MM.1S (cell line): ENCODE results near the gene PRSS21.
A peak's percentile ranks its signal among the peaks of the same experiment; 100 is the strongest.

Source experiments
- DNase-seq: peaks from one replicate; pipeline ENCODE4 v3.0.0-alpha.2; 2015
- H2AFZ ChIP-seq: fragments of 300-600 bp; sonication (generic); 2 replicates; pipeline ENCODE4 v1.6.0; 2016; ENCODE audit warnings: antibody characterized with exemption, low read length
- H3F3A ChIP-seq: fragments of 300-600 bp; sonication (generic); 2 replicates; pipeline ENCODE4 v1.6.1; 2016; ENCODE audit warnings: mild to moderate bottlenecking, antibody characterized with exemption, low read length, moderate library complexity, mixed read lengths; ENCODE audit not compliant: insufficient read depth
- H3K27ac ChIP-seq: fragments of 300-600 bp; sonication (generic); 2 replicates; pipeline ENCODE4 v1.5.1; 2016; ENCODE audit warnings: mild to moderate bottlenecking, low read length
- H3K27me3 ChIP-seq: fragments of 300-600 bp; sonication (generic); replicated peaks from 2 replicates; pipeline ENCODE4 v1.6.0; 2016; ENCODE audit warnings: low read length; ENCODE audit not compliant: insufficient read depth
- H3K36me3 ChIP-seq: fragments of 300-600 bp; sonication (generic); replicated peaks from 2 replicates; pipeline ENCODE4 v1.6.1; 2016; ENCODE audit warnings: mild to moderate bottlenecking, low read length, mixed read lengths; ENCODE audit not compliant: insufficient read depth
- H3K4me1 ChIP-seq: fragments of 300-600 bp; sonication (generic); 2 replicates; pipeline ENCODE4 v1.6.1; 2016; ENCODE audit warnings: low read length, mixed read lengths
- H3K4me2 ChIP-seq: fragments of 300-600 bp; sonication (generic); 2 replicates; pipeline ENCODE4 v1.6.0; 2016; ENCODE audit warnings: low read depth, low read length
- H3K4me3 ChIP-seq: fragments of 300-600 bp; sonication (generic); 2 replicates; pipeline ENCODE4 v1.5.1; 2016; ENCODE audit warnings: low read length, mixed read lengths
- H3K79me2 ChIP-seq: fragments of 300-600 bp; sonication (generic); 2 replicates; pipeline ENCODE4 v1.6.1; 2016; ENCODE audit warnings: mixed run types, low read length, mixed read lengths
- H3K9ac ChIP-seq: fragments of 300-600 bp; sonication (generic); 2 replicates; pipeline ENCODE4 v1.6.1; 2016; ENCODE audit warnings: low read length, mixed read lengths
- H3K9me2 ChIP-seq: fragments of 300-600 bp; sonication (generic); replicated peaks from 2 replicates; pipeline ENCODE4 v1.6.1; 2016; ENCODE audit warnings: mild to moderate bottlenecking, low read length, mixed read lengths; ENCODE audit not compliant: insufficient read depth
- H3K9me3 ChIP-seq: fragments of 300-600 bp; sonication (generic); replicated peaks from 2 replicates; pipeline ENCODE4 v1.6.1; 2016; ENCODE audit warnings: mild to moderate bottlenecking, low read length, mixed read lengths; ENCODE audit not compliant: insufficient read depth
- H4K20me1 ChIP-seq: fragments of 300-600 bp; sonication (generic); 2 replicates; pipeline ENCODE4 v1.6.1; 2016; ENCODE audit warnings: mild to moderate bottlenecking, low read length, moderate library complexity, mixed read lengths; ENCODE audit not compliant: insufficient read depth
- CTCF ChIP-seq: fragments of 300-600 bp; sonication (generic); IDR thresholded peaks from 2 replicates; pipeline ENCODE4 v1.5.1; 2016; ENCODE audit warnings: antibody characterized with exemption, low read length, mixed read lengths
- EZH2 ChIP-seq: fragments of 300-600 bp; sonication (generic); optimal IDR thresholded peaks from 2 replicates; pipeline ENCODE3; 2017; ENCODE audit warnings: low read depth, mild to moderate bottlenecking, antibody characterized with exemption, low read length, mixed read lengths
- EZH2phosphoT487 ChIP-seq: fragments of 300-600 bp; sonication (generic); IDR thresholded peaks from 2 replicates; pipeline ENCODE4 v1.6.1; 2018; ENCODE audit warnings: antibody characterized with exemption, low read length

The PRSS21 gene

GRCh38 chr16:2783581-2784357, 33.3 kb upstream of the PRSS21 start:
- Histone ChIP-seq H3F3A (no peaks in the 10 kb centered on the region), H3K27me3 (peaks cover 41% of the 10 kb centered on the region), H3K4me3 (no peak overlapping the region), H3K4me1 (no peaks in the 10 kb centered on the region), H3K36me3 (no peaks in the 10 kb centered on the region), H3K9ac (no peak overlapping the region), H3K9me2 (no peaks in the 10 kb centered on the region), H3K9me3 (no peaks in the 10 kb centered on the region), H3K4me2 (no peak overlapping the region), H3K27ac (no peak overlapping the region), H2AFZ (no peak overlapping the region), H4K20me1 (no peaks in the 10 kb centered on the region), H3K79me2 (no peaks in the 10 kb centered on the region)
- TF ChIP-seq EZH2 (no peak), CTCF (no peak), EZH2phosphoT487 (no peak)
- DNase-seq, result no peak

- no peaks in the 10 kb centered on the region for H3F3A ChIP-seq
- DNase-seq, result no peak
- no peak overlapping the region for H3K9ac ChIP-seq
- no peaks in the 10 kb centered on the region for H3K9me3 ChIP-seq
- no peak overlapping the region for H2AFZ ChIP-seq
- H3K4me3 ChIP-seq, result no peak overlapping the region
- H3K4me2 ChIP-seq, result no peak overlapping the region
- no peak overlapping the region for H3K27ac ChIP-seq
- H3K9me2 ChIP-seq, result no peaks in the 10 kb centered on the region
- peaks cover 48% of the 10 kb centered on the region for H3K27me3 ChIP-seq
- TF ChIP-seq CTCF (no peak), EZH2 (no peak), EZH2phosphoT487 (no peak)
- H4K20me1 ChIP-seq, result no peaks in the 10 kb centered on the region
- no peaks in the 10 kb centered on the region for H3K79me2 ChIP-seq
- no peaks in the 10 kb centered on the region for H3K4me1 ChIP-seq
- H3K36me3 ChIP-seq, result no peaks in the 10 kb centered on the region
Observed at GRCh38 chr16:2784358-2785100, 32.5 kb upstream of the PRSS21 start.

DNA sequence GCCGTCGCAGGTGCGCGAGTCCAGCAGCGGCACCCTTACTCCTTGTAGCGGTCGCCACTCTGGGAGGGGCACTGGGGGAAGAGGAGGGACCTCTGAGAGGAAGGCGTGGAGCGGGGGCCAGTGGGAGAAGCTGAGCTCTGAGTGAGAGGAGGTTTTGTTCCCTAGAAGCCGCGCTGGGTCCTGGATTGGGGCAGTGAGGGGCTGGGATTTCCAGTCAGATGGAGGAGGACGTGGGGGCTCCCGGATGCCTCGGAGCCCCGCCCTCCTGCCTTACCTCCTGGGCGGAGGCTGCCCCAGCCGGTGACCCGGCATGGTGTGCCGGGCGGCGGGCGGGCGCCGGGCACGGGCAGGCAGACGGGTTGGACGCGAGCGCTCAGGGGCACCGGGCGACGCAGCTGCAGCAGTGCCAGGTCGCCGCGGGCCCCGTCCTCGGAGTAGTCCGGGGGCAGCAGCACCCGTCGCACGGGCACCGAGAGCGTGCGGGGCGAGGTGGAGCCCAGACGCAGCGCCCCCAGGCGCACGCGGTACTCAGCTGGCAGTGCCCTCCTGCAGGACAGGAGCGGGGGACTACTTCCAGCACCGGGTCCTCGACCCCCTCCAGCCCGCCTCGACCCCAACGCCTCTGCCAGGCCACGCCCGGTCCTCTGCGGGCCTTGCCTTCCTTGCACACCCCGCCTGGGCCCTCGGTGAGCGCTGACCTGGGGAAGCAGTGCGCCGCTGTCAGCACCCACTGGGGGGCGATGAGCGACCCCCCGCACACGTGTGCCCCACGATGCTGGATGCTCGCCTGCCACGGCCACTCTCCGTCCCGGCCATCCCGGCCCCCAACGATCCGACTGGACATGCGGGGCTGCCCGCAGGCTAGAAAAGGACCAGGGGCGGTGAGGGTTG, 31.7 kb upstream of the PRSS21 start:
- H3K36me3 ChIP-seq, result no peaks in the 10 kb centered on the region
- DNase-seq, result no peak
- TF ChIP-seq EZH2, result no peak
- 0 out of 2 replicates have a peak, but pooled peaks have one; percentile 12 for TF ChIP-seq CTCF
- no peak overlapping the region for H2AFZ ChIP-seq
- H3K9me2 ChIP-seq, result no peaks in the 10 kb centered on the region
- H3K27me3 ChIP-seq, result peaks cover 56% of the 10 kb centered on the region
- no peaks in the 10 kb centered on the region for H3K79me2 ChIP-seq
- no peak overlapping the region for H3K27ac ChIP-seq
- no peaks in the 10 kb centered on the region for H3K4me1 ChIP-seq
- H3F3A ChIP-seq, result no peaks in the 10 kb centered on the region
- no peak overlapping the region for H3K9ac ChIP-seq
- no peak overlapping the region for H3K4me3 ChIP-seq
- H3K4me2 ChIP-seq, result peak overlapping the region; percentile 9; the same call in 1 of the 2 replicates
- no peaks in the 10 kb centered on the region for H4K20me1 ChIP-seq
- H3K9me3 ChIP-seq, result no peaks in the 10 kb centered on the region
